Measurements from ENCODE around the gene RANBP10.

Gene RANBP10

DNA sequence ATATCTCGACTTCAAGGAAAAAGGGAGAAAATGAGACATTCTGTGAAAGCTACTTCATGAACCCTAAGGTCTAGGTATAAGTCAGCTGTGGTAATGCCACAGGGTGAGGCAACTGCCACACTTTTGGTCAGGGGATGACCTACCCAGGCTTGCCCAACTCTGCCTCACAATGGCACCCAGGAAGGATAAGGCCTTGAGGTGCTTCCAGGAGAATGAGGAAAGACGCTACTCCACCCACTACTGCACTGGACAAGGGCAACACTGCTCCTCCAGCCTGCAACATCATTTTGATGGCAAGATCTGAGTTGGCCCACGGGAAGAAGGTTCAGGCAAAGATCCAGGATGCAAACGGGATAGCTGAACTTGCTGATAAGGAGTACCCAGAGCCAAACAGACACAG is 65.2 kb downstream of the RANBP10 start:
- DNase-seq (ENCODE audit: low spot score): no peak

- no peak for DNase-seq (ENCODE audit: low spot score)
Measured at GRCh38 chr16:67740391-67740790, 66.0 kb downstream of the RANBP10 start.

- no peak for DNase-seq (ENCODE audit: low spot score)
Measured at GRCh38 chr16:67736858-67737257, 69.5 kb downstream of the RANBP10 start.

GRCh38 chr16:67734731-67735201 is 71.6 kb downstream of the RANBP10 start:
- DNase-seq (ENCODE audit: low spot score): no peak

GRCh38 chr16:67733734-67734470 is 72.5 kb downstream of the RANBP10 start:
- no peak for DNase-seq (ENCODE audit: low spot score)

DNA sequence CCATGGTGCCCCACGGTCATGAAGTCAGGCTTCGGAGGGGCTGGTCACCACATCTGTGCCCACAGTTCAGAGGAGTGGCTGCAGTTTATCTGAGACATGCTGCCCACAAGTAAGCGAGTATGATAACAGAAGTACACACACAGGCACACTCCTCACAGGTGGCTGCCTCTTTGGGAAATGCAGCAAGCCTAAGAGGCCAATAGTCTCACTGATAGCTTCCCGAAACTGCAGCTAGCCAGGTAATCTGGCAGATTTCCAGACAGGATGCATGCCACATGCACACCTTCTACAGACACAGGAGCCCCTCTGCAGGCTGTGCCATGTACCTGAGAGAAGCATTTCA is 74.6 kb downstream of the RANBP10 start:
- DNase-seq (ENCODE audit: low spot score): no peak

DNA sequence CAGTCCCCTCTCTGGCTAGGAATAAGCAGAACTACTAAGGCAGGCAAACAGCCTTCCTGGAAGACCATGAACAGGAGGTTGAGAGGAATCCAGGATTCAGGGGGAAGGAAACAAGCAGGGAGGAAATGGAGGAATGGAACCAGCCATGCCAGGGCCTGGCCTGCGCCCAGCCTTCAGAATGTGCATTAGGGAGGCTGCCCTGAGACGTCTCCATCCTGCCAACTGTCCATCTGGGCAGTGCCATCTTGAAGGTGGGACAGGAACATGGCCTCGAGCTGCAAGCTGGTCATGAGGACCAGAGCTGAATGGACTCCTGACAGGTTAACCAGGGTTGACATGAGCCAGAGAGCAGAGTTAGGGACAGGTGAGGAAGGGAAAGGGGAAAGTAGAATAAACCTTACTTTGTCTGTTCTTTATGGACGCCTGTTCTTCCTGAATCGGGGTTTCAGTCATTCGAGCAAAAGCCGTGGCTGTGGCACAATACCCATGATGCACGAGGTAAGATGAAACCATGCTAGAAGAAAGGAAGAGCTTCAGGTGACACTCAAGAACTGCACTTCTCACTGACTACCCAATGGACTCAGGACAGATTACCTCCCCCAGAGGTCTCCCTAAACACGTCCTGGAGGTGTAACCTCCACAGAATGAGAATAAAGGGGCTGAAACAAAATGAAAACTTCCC is 75.1 kb downstream of the RANBP10 start:
- DNase-seq (ENCODE audit: low spot score): no peak

- DNase-seq (ENCODE audit: low spot score): no peak
Measured at GRCh38 chr16:67730326-67730725, 76.0 kb downstream of the RANBP10 start.

DNA sequence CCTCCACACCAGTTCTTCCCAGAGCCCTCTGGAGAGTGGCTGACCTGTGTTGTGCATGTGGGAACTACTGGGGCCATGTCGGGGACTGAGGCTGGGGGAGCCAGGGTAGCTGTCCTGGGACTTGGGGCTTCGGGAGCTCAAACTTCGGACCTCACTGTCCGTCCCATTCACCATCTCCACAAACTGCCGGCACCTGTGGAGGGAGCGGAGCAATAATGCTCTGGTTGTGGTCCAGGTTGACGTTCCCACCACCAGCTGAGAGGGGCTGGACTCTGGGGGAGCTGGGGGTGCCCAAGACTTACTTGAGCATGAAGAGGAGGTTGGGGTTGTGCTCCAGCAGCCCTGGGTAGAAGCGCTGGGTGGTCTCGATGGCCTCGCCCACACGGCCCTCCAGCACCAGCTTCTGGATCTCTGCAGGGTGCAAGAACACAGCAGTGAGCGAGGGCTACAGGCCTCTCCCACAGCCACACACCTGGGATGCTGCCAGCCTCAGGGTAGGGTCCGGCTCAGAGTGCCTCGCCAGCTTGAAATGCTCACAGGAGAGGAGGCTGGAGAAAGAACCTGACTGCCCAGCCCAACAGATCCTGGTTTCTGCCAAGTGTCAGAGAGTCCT is 76.6 kb downstream of the RANBP10 start:
- no peak for DNase-seq (ENCODE audit: low spot score)

- DNase-seq (ENCODE audit: low spot score): no peak
Measured at GRCh38 chr16:67727521-67728485, 78.6 kb downstream of the RANBP10 start.

DNA sequence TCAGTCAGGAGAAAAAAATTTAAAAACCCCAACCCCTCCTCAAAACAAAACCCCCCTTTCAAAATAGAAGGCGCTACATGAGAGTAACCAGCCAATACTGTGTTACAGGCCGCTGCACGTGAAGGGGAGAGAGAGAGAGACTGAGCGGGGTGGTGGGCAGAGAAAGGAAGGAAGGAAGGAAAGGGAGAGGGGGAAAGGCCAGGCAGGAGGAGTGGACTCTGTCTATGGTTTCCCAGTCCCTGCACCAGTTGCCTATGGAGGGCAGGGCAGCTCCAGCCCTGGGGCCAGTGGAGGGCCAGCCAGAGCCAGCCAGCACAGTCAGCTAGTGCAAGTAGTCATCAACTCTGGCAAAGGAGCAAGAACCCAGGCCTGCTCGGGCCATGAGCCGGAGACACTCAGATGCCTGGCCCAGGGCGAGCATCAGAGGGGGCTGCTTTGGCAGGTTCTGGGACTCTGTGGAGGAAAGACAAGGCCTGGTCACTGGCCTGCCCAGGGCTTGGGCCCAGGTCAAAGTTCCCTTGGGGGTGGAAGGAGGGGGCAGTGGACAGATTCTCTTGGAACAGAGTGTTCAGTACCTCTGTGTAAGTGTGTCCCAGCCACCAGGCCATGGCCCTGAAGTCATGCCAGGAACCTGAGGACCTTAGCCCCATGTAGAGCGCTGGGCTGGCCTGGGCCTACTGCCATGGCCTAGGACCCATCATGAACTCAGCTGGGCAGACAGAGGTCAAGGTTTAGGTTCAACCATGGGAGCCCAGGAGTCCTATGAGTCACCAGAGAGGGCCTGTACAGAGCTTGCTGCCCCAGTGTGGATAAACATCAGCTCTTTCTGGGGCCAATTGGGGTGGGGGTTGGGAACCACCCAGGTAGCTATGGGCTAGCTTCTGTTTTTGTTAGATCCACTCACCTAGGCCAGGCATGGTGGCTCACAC is 80.0 kb downstream of the RANBP10 start:
- DNase-seq (ENCODE audit: low spot score): no peak

- no peak for DNase-seq (ENCODE audit: low spot score)
Measured at GRCh38 chr16:67723911-67724305, 82.5 kb downstream of the RANBP10 start.

- no peak for DNase-seq (ENCODE audit: low spot score)
Measured at GRCh38 chr16:67723151-67723910, 83.0 kb downstream of the RANBP10 start.

DNA sequence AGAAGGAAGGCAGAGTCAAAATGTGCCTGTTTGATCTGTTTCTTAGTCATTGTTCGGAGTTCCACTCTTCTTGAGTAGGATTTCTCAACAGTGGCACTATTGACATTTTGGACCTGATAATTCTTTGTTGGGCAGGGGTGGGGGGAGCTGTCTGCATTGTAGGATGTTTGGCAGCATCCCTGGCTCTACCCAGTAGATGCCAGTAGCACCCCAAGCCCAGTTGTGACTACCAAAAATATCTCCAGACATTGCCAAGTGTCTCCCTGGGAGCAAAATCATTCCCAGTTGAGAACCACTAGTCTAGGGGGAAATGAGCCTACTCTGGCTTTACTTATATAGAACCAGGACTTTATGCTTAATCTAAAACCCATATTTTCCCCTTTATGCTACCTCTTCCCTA is 86.1 kb downstream of the RANBP10 start:
- DNase-seq (ENCODE audit: low spot score): peak; percentile 10

GRCh38 chr16:67719778-67720144 is 86.6 kb downstream of the RANBP10 start:
- peak; percentile 61 for DNase-seq (ENCODE audit: low spot score)

GRCh38 chr16:67719048-67719777 is 87.1 kb downstream of the RANBP10 start, which contains the start of gene GFOD2:
GFOD2 (minus strand) TSS chr16:67719316; CDS start chr16:67685715, 33,601 bp downstream.
- DNase-seq (ENCODE audit: low spot score): peak; percentile 94

DNA sequence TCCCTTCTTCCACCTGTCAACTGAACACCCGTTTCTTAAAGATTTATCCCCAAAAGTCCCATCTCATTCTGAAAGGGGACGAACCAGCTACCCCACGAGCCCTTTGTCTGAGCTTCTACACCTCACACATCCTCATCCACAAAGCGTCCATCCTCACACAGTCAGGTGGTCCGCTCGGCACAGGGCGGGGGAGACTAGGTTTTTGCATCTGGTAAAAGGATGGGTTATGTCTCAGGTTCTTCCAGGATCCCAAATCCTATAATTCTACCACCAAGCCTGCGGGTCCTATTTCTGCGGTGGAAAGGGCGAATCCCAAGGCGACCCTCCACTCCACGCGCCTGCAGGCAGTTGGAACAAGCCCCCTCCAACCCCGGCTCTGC is 87.7 kb downstream of the RANBP10 start:
- DNase-seq (ENCODE audit: low spot score): no peak

DNA sequence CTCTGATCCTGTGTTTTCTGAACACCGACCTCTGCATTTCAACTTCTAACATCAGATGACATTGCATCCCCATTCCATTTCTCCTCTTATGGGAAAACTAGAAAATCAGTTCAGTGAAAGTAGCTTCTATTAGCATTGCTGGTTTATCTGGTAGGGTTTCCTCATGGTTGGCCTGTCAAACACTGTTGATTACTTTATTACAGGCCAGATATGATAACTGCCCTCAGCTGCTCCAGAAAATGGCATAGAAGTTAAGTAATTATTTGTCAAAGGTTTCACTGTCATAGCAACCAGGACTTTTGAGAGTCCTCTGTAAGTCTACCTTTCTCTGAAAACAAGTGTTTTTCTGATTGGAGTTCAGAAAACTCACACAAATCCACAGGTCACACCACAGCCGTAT is 90.3 kb downstream of the RANBP10 start:
- no peak for DNase-seq (ENCODE audit: low spot score)

DNA sequence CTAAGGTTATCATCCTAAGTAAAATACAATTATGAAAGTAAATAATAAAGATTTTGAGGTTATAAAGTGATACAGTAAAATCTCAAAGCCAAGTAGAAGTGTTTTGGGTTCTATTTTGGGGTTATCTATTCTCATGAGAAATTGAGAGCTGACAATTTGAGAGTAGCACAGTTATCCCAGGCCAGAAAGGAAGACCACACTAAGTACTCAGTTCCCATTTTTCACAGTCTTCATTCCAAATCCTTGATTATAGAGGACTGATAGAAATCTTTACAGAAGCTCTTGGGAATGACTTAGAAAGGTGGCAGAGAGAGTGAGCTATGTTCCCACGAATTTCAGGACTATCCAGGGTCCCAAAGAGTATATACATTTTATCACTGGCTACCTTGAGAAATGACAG is 91.8 kb downstream of the RANBP10 start:
- no peak for DNase-seq (ENCODE audit: low spot score)

Data from putamen (tissue), 1 donor.